DMS79 (cell line): Measurements from ENCODE around the gene SGSM1.
"Not testable (repeated sequence)": the region's sequence is repeated elsewhere in the genome, so short reads cannot be mapped to it uniquely, and the experiment has no call there.

ENCODE experiments used
- DNase-seq: peaks from one replicate; lab custom pipeline; 2025; lab: John Stamatoyannopoulos, UW

The SGSM1 gene

GRCh38 chr22:24905909-24906308, 99.9 kb downstream of the SGSM1 start:
- no peak for DNase-seq

DNA sequence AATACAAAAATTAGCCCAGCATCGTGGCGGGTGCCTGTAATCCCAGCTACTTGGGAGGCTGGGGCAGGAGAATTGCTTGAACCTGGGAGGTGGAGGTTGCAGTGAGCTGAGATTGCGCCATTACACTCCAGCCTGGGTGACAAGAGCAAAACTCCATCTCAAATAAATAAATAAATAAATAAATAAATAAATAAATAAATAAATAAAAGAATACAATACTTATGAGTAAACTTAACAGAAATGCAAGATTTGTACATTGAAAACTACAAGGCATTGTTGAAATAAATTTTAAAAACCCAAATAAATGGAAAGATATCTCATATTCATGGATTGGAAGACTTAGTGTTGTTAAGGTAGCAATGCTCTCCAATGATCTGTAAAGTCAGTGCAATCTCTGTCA, 101.1 kb downstream of the SGSM1 start:
- not testable (repeated sequence) for DNase-seq

DNA sequence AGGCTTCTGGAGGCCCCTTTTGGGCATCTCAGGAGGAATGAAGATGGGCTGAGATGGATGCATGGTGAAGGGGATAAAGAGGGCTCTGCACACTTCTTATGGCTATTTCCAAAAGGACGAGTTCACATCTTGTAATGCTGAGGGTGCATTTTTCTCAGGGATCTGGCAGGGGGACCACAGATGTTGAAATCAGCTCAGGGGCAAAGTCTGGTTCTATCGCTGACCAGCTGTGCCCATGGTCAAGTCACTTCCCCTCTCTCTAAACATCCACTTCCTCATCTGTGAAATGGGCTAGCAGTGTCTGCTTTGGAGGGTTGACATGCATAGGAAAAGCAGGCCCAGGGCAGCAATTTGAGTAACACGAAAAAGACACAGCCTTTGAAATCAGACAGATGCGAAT, 114.0 kb downstream of the SGSM1 start:
- DNase-seq = no peak

DNA sequence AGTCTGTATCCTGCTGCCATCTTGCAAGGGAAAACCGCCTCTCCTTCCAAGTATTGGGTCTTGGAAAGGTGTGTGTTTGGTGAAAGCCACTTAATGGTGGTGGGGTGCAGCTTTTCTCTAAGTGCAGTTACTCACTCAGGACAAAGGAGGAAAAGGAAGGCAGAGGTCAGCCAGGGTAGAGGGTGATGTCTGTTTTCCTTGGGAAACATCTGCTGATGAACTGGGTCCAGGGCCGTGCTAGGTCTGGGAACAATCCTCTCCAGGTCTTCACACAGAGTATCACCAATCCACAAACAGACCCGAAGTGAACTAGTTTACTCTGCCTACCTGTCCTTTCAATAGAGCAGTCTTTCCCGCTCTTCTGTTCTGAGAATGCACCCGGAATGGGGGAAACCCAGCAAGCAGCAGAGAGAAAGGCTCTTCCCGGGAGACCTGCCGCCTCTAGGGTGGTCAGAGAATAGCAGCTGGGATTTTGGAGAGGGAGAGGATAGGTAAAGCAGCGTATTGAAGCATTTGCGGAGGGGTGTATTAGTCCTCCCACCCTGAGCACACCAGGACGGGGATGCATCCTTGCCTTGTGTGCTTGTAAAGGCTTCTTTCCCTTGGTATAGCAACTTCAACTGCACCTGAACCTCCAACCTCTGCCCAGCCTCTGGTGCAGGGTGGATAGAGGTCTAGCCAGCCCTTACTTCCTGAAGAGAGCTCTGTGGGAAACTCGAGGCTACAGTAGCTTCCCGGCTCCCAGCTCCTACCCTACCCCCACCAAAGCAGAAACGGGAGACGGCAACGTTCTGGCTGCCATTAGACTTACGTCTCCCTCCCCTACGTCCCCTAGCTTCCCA, 119.8 kb downstream of the SGSM1 start:
- no peak for DNase-seq

- no peak for DNase-seq
These were observed 120.4 kb downstream of the SGSM1 start for GRCh38 chr22:24926428-24926725.

DNA sequence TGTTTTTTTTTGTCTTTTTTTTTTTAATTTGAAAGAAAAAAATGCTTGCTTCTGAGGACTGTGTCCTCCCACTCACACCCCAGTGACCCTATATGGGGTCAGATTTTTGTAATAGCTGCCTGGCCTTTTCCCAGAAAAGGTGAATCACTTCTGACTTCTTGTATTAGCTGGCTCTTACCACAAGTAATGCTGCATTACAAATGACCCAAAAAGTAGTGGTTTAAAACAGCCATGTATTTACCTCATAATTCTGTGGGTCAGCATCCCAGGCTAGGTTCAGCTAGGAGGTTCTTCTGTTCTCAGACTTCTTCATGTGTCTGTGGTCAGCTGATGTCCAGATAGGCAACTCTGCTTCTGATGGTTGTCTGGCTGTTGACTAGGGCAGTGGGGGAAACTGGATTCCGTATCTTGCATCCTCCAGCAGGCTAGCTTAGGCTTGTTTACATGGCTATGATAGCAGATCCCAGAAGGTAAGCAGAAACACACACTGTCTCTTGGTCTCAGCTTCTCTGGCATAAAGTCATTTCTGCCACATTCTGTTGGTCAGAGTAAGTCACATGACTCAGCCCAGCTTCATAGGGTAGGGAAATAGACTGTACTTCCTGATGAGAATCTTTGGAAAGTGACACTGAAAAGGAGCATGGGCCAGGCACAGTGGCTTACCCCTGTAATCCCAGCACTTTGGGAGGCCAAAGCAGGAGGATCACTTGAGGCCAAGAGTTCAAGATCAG, 121.0 kb downstream of the SGSM1 start:
- no peak for DNase-seq

DNA sequence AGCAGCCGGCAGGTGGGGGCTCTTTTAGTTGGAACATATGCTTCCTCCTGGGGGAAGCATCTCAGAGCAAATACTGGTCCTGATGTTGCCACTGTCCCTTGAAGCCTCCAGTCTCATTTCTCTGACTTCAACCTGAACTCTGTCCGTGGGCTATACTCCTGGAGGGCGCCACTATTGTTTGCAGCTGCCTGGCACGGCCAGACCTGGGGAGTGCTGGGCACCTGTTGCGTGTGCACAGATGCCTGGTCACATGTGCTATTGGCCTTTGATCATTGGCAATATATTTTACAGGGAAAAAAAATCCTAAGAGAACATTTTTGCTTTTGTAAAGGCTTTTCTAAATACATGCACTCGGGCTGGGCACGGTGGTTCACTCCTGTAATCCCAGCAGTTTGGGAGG, 122.3 kb downstream of the SGSM1 start:
- no peak for DNase-seq

- no peak for DNase-seq
These were observed 124.7 kb downstream of the SGSM1 start for GRCh38 chr22:24930678-24931077.

DNA sequence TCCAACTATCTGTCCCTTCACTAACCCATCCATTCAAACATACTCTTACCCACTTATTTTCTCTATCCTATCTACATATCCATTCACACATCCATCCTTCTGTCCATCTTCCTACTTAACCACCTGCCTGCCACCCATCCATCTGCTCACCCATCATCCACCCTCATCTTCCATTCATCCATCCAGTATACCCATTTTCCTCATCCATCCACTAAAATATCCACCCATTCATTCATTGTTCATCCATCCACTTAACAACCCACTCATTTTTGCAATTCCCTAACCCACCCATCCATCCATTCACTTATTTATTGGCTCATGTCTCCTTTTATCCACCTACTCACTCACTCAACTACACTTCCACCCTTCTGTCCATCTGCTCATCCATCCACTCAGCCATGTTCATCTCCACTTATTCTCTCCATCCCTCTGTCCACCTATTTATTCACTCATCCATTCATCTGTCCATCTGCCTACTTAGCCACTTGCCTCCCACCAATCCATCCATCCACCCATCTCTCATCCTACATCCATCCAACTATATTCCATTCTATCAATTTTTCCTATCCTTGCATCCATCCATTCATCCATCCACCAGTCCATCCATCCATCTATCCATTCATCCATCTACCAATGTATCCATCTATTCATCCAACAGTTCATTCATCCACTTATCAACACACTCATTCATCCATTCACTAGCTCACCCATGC, 129.9 kb downstream of the SGSM1 start:
- no peak for DNase-seq

- DNase-seq = no peak
These were observed 131.1 kb downstream of the SGSM1 start for GRCh38 chr22:24937114-24937513.

- peak; percentile 0 for DNase-seq
These were observed 132.8 kb downstream of the SGSM1 start for GRCh38 chr22:24938741-24939341.

DNA sequence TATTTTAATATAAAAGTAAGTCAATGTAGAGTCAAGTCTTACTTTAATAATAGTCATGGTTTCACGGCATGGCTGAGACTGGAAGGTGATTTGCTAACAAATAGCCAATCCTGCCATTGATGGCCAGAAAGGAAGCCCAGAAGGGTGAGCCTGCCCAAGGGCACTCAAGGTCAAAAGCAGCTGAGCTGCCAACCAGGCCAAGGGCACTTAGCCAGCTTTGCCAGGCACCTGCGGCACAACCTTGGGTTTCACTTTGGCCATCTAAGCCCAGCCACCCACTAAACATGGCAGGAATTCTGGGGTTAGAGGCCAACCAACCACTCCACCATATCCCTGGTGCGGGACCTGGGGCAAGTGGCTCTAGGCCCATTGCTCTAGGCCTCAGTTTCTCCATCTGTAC, 136.3 kb downstream of the SGSM1 start:
- DNase-seq = no peak

GRCh38 chr22:24944217-24944937, 138.4 kb downstream of the SGSM1 start:
- DNase-seq = no peak

- DNase-seq = no peak
These were observed 139.4 kb downstream of the SGSM1 start for GRCh38 chr22:24945430-24945829.

DNA sequence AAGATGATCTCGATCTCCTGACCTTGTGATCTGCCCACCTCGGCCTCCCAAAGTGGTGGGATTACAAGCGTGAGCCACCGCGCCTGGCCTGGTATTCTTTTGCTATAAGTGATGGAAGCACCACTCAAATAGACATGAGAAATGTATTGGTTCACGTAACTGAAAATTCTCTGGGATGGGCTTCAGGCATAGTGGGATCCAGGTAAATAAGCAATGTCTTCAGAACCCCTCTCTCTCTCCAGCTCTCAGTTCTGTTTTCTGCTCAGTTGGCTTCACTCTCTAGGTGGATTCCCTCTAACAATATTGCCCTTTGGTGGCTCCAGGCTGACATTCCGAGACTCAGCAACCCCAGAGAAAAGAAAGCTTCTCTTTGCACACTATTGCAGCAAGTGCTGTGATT, 141.4 kb downstream of the SGSM1 start:
- DNase-seq = no peak

DNA sequence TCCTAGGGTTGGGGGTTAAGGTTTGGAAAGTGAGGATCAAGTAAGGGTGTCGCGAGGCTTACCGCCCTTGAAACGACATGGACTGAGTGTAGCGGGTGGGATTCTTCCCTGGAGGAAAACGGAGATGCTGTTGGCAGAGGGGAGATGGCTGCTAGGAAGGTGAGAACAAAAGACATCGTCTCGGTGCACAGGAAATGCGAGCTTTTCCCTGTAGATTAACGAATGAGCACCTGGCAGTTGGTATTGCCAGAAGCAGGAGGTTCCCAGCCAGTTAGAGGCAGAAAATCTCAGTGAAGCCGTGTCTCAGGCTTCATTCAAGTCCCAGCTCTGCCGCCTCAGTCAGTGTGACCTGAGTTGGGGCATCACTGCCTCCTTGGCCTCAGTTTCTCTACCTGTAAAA, 141.9 kb downstream of the SGSM1 start:
- no peak for DNase-seq

DNA sequence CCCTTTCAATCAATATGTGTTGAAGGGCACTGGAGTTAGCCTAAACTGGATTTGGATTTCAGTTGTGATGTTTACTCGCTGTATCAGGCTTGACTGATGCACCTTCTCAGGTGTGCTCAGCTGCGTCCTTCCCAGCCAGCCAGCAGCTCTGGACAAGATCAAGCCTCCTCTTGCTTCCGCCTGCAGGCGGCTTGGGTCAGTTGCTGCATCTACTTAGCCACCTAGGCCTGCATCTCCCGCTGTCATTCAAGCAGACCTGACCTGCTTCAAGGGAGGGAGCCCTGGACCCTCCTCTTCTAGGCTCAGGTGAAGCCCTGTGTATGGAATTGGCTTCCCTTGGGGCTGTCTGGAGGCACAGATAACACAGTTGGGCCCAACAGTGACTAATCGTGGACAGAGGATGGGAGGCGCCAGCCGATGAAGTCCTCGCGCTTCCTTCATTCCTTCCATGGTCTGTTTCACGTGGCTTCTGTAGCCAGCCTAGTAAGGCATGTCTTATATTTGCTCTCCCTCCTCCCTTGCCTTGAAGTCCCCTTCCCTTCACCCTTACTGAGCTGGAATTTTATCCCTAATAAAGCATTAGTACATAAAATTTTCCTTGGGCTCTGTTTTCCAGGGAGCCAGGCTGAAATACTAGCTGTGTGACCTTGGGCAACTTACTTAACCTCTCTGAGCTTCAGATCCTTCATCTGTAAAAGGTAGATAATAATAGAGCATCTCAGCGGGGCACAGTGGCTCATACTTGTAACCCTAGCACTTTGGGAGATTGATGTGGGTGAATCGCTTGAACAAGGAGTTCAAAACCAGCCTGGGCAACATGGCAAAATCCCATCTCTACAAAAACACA, 142.6 kb downstream of the SGSM1 start:
- DNase-seq = no peak

- no peak for DNase-seq
These were observed 144.4 kb downstream of the SGSM1 start for GRCh38 chr22:24950272-24950902.

DNA sequence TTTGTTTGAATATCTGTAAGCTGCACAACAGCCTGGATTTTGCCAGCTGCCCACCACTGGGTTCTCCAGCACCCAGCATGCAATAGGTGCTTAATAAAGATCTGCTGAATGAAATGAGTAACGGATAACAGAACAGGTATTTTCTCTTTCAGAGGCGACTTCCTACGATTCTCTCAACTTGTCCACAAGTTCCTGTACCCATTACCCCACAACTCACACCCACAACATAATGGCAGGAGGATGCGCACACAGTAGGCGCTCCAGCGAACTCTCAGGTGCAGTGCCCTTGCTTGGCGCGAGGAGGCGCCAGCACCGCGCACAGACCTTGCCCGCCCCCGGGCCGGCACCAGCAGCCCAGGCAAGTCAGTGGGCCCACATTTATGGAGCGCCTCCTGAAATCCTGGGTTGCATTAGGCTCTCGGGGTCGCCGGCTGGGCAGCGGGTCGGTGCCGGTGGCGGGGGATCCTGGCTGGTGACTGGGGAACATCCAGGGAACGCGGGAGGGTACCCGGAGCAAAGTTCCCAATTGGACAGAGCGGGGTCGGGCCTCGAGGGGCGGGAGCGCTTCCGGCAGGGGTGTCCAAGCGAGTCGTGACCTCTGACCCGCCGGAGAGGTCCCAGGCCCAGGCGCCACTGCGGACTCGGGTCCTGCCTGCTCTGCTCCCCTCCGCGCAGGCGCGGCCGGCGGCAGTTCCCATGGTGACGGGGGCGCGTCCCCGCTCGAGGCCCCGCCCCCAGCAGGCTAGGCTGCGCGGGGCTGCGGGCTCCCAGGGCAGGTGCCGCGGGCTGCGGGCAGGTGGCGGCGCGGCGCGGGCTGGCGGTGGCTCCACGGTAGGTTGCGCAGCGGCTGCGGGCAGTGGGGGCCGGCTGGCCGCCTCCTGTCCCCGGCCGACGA, 146.2 kb downstream of the SGSM1 start, which contains the start of gene KIAA1671:
TSS of gene KIAA1671 (plus strand) at position 775 of the 895 bp plus-strand sequence. CDS start 75,284 bp downstream, outside the sequence.
- DNase-seq = peak; percentile 17
